NCI-H69 (cell line): ENCODE results near the gene FETUB.
"Not testable (repeated sequence)": the region's sequence is repeated elsewhere in the genome, so short reads cannot be mapped to it uniquely, and the experiment has no call there.

Experiments used
- DNase-seq: peaks from one replicate; lab custom pipeline; 2025; lab: John Stamatoyannopoulos, UW

FETUB gene

GRCh38 chr3:186679151-186679550 lies 39.0 kb downstream of the FETUB start:
- DNase-seq: no peak

GRCh38 chr3:186680869-186681268 lies 40.7 kb downstream of the FETUB start:
- DNase-seq: no peak

GRCh38 chr3:186682812-186683211 lies 42.6 kb downstream of the FETUB start:
- no peak for DNase-seq

GRCh38 chr3:186683979-186684378 lies 43.8 kb downstream of the FETUB start:
- DNase-seq: no peak

- not testable (repeated sequence) for DNase-seq
Observed at GRCh38 chr3:186686475-186686874, 46.3 kb downstream of the FETUB start.

- no peak for DNase-seq
Observed at GRCh38 chr3:186687120-186687651, 47.0 kb downstream of the FETUB start.

GRCh38 chr3:186690304-186690703 lies 50.1 kb downstream of the FETUB start:
- not testable (repeated sequence) for DNase-seq

- no peak for DNase-seq
Observed at GRCh38 chr3:186691676-186692075, 51.5 kb downstream of the FETUB start.

- no peak for DNase-seq
Observed at GRCh38 chr3:186693843-186694242, 53.6 kb downstream of the FETUB start.

GRCh38 chr3:186694288-186695032 lies 54.3 kb downstream of the FETUB start:
- DNase-seq: no peak

GRCh38 chr3:186696522-186696921 lies 56.3 kb downstream of the FETUB start:
- no peak for DNase-seq

GRCh38 chr3:186697510-186697909 lies 57.3 kb downstream of the FETUB start:
- DNase-seq: no peak

- DNase-seq: no peak
Observed at GRCh38 chr3:186700267-186700666, 60.1 kb downstream of the FETUB start.

- DNase-seq: not testable (repeated sequence)
Observed at GRCh38 chr3:186702451-186702850, 62.3 kb downstream of the FETUB start.
